GM12891 (cell line): ENCODE measurements around the gene NKX2-8.

Experiments
- DNase-seq: peaks from one replicate; pipeline ENCODE4 v3.0.0; 2011; ENCODE audit warnings: low spot score; ENCODE audit not compliant: insufficient read length
- FAIRE-seq: peaks from 2 replicates; lab custom pipeline; 2011; peaks lifted over from hg19 to GRCh38; lab: Jason Lieb, UNC
- PAX5 ChIP-seq: IDR thresholded peaks from 2 replicates; pipeline ENCODE4 v1.6.1; 2011; ENCODE audit warnings: low read length, moderate library complexity, mild to moderate bottlenecking; ENCODE audit not compliant: insufficient read depth, severe bottlenecking
- POLR2A ChIP-seq: IDR thresholded peaks from 2 replicates; pipeline ENCODE4 v1.6.1; 2011; ENCODE audit warnings: low read depth, low read length, control low read depth
- POLR2AphosphoS5 ChIP-seq: IDR thresholded peaks from 2 replicates; pipeline ENCODE4 v1.6.1; 2011; ENCODE audit warnings: low read depth, low read length, control low read depth
- POU2F2 ChIP-seq: IDR thresholded peaks from 2 replicates; pipeline ENCODE4 v1.6.1; 2011; ENCODE audit warnings: low read depth, mild to moderate bottlenecking, control low read depth, low read length, moderate library complexity
- SPI1 ChIP-seq: IDR thresholded peaks from 2 replicates; pipeline ENCODE4 v1.6.1; 2011; ENCODE audit warnings: low read depth, low read length, control low read depth
- TAF1 ChIP-seq: IDR thresholded peaks from 2 replicates; pipeline ENCODE4 v1.6.1; 2011; ENCODE audit warnings: low read depth, low read length, control low read depth

Gene NKX2-8

GRCh38 chr14:36582874-36583241 lies 444 bp upstream of the NKX2-8 start:
- TF ChIP-seq SPI1 (no peak), TAF1 (no peak), POLR2A (no peak), PAX5 (no peak), POU2F2 (no peak), POLR2AphosphoS5 (no peak)
- no peak for FAIRE-seq
- DNase-seq: no peak

- no peak for FAIRE-seq
- no peak for DNase-seq
- no peak for TF ChIP-seq POU2F2
- TF ChIP-seq SPI1: no peak
- TF ChIP-seq POLR2AphosphoS5: no peak
- no peak for TF ChIP-seq POLR2A
- TF ChIP-seq PAX5: no peak
- no peak for TF ChIP-seq TAF1
Measured at GRCh38 chr14:36580856-36581831, 1.3 kb downstream of the NKX2-8 start.

GRCh38 chr14:36580141-36580855 lies 2.1 kb downstream of the NKX2-8 start:
- no peak for FAIRE-seq
- no peak for DNase-seq
- no peak for TF ChIP-seq SPI1
- no peak for TF ChIP-seq POLR2A
- no peak for TF ChIP-seq POU2F2
- TF ChIP-seq PAX5: no peak
- TF ChIP-seq TAF1: no peak
- TF ChIP-seq POLR2AphosphoS5: no peak

GRCh38 chr14:36579573-36580140 lies 2.8 kb downstream of the NKX2-8 start:
- TF ChIP-seq POLR2AphosphoS5: no peak
- no peak for FAIRE-seq
- no peak for DNase-seq

GRCh38 chr14:36579001-36579555 lies 3.3 kb downstream of the NKX2-8 start:
- no peak for FAIRE-seq
- TF ChIP-seq PAX5 (no peak), POU2F2 (no peak), SPI1 (no peak), POLR2AphosphoS5 (no peak)
- DNase-seq: no peak

- FAIRE-seq: no peak
- TF ChIP-seq POLR2AphosphoS5 (no peak), SPI1 (no peak)
- DNase-seq: no peak
Measured at GRCh38 chr14:36570065-36570464, 12.3 kb downstream of the NKX2-8 start.

GRCh38 chr14:36556811-36557433 lies 25.5 kb downstream of the NKX2-8 start:
- no peak for TF ChIP-seq POU2F2
- no peak for TF ChIP-seq POLR2AphosphoS5
- no peak for TF ChIP-seq POLR2A
- no peak for TF ChIP-seq TAF1
- no peak for TF ChIP-seq PAX5
- no peak for TF ChIP-seq SPI1
- no peak for FAIRE-seq
- DNase-seq: peak; percentile 16

GRCh38 chr14:36555998-36556743 lies 26.2 kb downstream of the NKX2-8 start:
- FAIRE-seq: no peak
- DNase-seq: no peak
- no peak for TF ChIP-seq PAX5
- no peak for TF ChIP-seq POLR2A
- TF ChIP-seq SPI1: no peak
- TF ChIP-seq TAF1: no peak
- TF ChIP-seq POU2F2: no peak
- no peak for TF ChIP-seq POLR2AphosphoS5
